NCI-H226 (cell line): ENCODE data around the gene RASSF4.

Experiments used
- DNase-seq: peaks from one replicate; pipeline ENCODE4 v3.0.0-alpha.2; 2015

Gene RASSF4

DNA sequence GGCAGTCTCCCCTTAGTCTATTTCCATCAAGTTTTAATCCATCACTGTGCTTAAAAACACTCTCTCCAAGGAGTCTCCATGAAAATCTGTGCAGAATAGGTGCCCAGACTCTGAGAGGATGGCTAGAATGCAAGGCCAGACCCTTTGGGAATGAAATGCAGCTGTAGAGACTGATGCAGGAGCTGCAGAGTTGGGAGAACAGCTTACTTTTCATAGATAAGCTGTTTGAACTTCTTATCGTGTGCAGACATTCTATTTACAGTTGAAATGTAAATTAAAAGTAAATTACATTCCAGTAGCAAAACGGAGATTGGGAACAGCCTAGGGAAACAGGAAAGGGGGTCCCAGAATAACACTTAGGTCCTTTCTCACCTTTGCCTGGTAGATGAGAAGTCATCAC lies 56.0 kb downstream of the RASSF4 start:
- DNase-seq = no peak

- DNase-seq = no peak
Observed at GRCh38 chr10:45023426-45023825, 63.8 kb downstream of the RASSF4 start.

GRCh38 chr10:45034301-45034700 lies 74.7 kb downstream of the RASSF4 start:
- no peak for DNase-seq

DNA sequence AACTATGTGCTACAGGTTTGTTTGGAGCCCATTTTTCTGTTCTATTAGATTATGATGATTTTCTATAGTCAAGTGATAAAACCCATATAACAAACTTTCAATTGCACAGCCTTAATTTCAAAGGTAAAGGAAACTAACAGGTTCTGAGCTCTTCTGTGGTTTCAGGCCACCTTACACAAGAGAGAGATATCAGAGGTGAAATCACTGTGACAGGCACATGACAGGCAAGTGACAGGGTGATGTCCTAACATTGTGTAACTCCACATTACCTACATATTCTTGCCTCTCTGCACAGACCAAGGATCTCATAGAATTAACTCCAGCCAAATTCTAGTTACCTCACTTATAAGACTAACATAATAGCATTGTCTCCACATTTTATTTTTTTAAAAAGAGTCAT lies 76.1 kb downstream of the RASSF4 start:
- no peak for DNase-seq

- DNase-seq = no peak
Observed at GRCh38 chr10:45040921-45041542, 81.4 kb downstream of the RASSF4 start.

DNA sequence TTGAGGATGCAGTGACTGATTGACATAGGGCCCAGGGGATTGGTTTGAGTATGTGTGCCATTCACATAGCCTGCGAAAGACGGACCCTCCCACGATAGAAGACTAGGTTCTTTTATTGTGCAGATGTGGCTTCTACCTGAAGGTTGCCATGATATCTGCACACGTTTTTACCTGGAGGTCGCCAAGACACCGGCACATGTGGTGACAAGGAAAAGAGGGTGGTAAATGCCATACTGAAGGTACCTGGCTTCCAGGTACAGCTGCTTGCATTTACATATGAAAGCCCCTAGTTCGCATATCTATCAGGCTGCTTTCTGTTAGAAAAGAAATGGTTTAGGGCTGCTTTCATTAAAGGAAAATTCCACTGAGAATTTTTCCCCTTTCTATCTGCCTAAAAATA lies 84.7 kb downstream of the RASSF4 start:
- no peak for DNase-seq
